SU-DHL-6 (cell line): ENCODE measurements around the gene KCNH1.

ENCODE experiments used
- H2AFZ ChIP-seq: fragments of 200-600 bp; sonication (generic); 2 replicates; pipeline ENCODE4 v1.6.1; 2014; ENCODE audit warnings: low read depth, mild to moderate bottlenecking, moderate library complexity, mixed read lengths, antibody characterized with exemption, low read length; ENCODE audit not compliant: severe bottlenecking
- H3F3A ChIP-seq: fragments of 200-600 bp; shearing (Covaris generic); 2 replicates; pipeline ENCODE4 v1.6.0; 2016; ENCODE audit warnings: antibody characterized with exemption, mild to moderate bottlenecking; ENCODE audit not compliant: insufficient read depth
- H3K27ac ChIP-seq: fragments of 200-600 bp; sonication (generic); 2 replicates; pipeline ENCODE4 v1.5.1; 2016; ENCODE audit warnings: low read depth, mild to moderate bottlenecking, low read length, moderate library complexity, mixed read lengths
- H3K27me3 ChIP-seq: fragments of 200-600 bp; sonication (generic), shearing (Covaris generic); 2 replicates; pipeline ENCODE4 v1.6.0; 2014; ENCODE audit warnings: mild to moderate bottlenecking, low read length
- H3K36me3 ChIP-seq: fragments of 200-600 bp; sonication (generic); 2 replicates; pipeline ENCODE4 v1.6.1; 2014; ENCODE audit warnings: mild to moderate bottlenecking, low read length, mixed read lengths
- H3K4me2 ChIP-seq: fragments of 300-600, 200-600 bp; shearing (Covaris generic), sonication (generic); 2 replicates; pipeline ENCODE4 v1.6.0; 2014; ENCODE audit warnings: low read length, low read depth, mild to moderate bottlenecking; ENCODE audit not compliant: poor library complexity, severe bottlenecking
- H3K4me3 ChIP-seq: fragments of 200-600 bp; sonication (generic); 2 replicates; pipeline ENCODE4 v1.5.1; 2014; ENCODE audit warnings: antibody characterized with exemption, low read length, mild to moderate bottlenecking, mixed read lengths; ENCODE audit not compliant: insufficient read depth, poor library complexity, severe bottlenecking
- H3K79me2 ChIP-seq: fragments of 200-600 bp; sonication (generic); 2 replicates; pipeline ENCODE4 v1.6.1; 2014; ENCODE audit warnings: mild to moderate bottlenecking, low read length, moderate library complexity; ENCODE audit not compliant: insufficient read depth
- H3K9ac ChIP-seq: fragments of 200-600 bp; sonication (generic); 2 replicates; pipeline ENCODE4 v1.7.0; 2014; ENCODE audit warnings: mild to moderate bottlenecking, low read length
- H3K9me2 ChIP-seq: fragments of 200-600 bp; sonication (generic); replicated peaks from 2 replicates; pipeline ENCODE4 v1.6.1; 2014; ENCODE audit warnings: low read length; ENCODE audit not compliant: insufficient read depth
- H3K9me3 ChIP-seq: fragments of 200-600 bp; sonication (generic); 2 replicates; pipeline ENCODE4 v1.6.1; 2014; ENCODE audit warnings: low read length, mixed read lengths; ENCODE audit not compliant: insufficient read depth
- H4K20me1 ChIP-seq: fragments of 200-600 bp; sonication (generic); 2 replicates; pipeline ENCODE4 v1.6.1; 2014; ENCODE audit warnings: low read depth, mild to moderate bottlenecking, antibody characterized with exemption, low read length, moderate library complexity, mixed read lengths
- EZH2phosphoT487 ChIP-seq: fragments of 200-600 bp; sonication (generic), shearing (Covaris generic); conservative IDR thresholded peaks from 2 replicates; pipeline ENCODE4 v1.6.1; 2018; ENCODE audit warnings: mild to moderate bottlenecking, antibody characterized with exemption, low read length, moderate library complexity, mixed read lengths
- TF ChIP-seq, protein P1 (sequence below): fragments of 200-600 bp; sonication (generic); IDR thresholded peaks from one replicate; pipeline ENCODE4 v1.5.1; 2017; ENCODE audit warnings: antibody characterized with exemption, mild to moderate bottlenecking, low read length, moderate library complexity; ENCODE audit not compliant: insufficient read depth, poor library complexity, severe bottlenecking

Gene KCNH1

DNA sequence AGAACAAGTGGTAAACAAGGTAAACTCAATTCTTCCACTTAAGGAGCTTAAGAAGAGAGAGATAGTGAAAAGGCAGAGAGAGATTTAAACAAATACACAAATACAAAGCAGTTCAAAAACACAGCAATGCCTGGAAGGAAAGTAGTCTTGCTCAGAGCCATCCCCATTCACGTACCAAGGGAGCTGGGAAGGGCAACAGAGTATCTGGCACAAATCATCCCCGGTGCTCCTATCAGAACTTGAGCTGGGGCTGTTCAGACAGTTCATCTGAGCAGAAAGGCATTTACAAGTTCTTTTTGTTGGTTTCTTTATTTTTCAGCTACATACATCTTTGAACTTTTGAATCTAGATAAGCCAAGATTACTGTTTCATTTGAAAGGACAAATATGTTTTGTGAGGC is 233.9 kb downstream of the KCNH1 start:
- no peaks in the 10 kb centered on the region for H3K79me2 ChIP-seq
- no peaks in the 10 kb centered on the region for H4K20me1 ChIP-seq
- H3F3A ChIP-seq = no peaks in the 10 kb centered on the region
- H3K27me3 ChIP-seq = no peaks in the 10 kb centered on the region
- H2AFZ ChIP-seq = no peak overlapping the region
- no peaks in the 10 kb centered on the region for H3K9me3 ChIP-seq
- no peaks in the 10 kb centered on the region for H3K36me3 ChIP-seq
- TF ChIP-seq, protein P1, sequence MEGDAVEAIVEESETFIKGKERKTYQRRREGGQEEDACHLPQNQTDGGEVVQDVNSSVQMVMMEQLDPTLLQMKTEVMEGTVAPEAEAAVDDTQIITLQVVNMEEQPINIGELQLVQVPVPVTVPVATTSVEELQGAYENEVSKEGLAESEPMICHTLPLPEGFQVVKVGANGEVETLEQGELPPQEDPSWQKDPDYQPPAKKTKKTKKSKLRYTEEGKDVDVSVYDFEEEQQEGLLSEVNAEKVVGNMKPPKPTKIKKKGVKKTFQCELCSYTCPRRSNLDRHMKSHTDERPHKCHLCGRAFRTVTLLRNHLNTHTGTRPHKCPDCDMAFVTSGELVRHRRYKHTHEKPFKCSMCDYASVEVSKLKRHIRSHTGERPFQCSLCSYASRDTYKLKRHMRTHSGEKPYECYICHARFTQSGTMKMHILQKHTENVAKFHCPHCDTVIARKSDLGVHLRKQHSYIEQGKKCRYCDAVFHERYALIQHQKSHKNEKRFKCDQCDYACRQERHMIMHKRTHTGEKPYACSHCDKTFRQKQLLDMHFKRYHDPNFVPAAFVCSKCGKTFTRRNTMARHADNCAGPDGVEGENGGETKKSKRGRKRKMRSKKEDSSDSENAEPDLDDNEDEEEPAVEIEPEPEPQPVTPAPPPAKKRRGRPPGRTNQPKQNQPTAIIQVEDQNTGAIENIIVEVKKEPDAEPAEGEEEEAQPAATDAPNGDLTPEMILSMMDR = no peak
- no peak for TF ChIP-seq EZH2phosphoT487
- H3K27ac ChIP-seq = no peak overlapping the region
- H3K9ac ChIP-seq = no peak overlapping the region
- no peak overlapping the region for H3K4me3 ChIP-seq
- H3K4me2 ChIP-seq = no peak overlapping the region
- H3K9me2 ChIP-seq = no peaks in the 10 kb centered on the region

DNA sequence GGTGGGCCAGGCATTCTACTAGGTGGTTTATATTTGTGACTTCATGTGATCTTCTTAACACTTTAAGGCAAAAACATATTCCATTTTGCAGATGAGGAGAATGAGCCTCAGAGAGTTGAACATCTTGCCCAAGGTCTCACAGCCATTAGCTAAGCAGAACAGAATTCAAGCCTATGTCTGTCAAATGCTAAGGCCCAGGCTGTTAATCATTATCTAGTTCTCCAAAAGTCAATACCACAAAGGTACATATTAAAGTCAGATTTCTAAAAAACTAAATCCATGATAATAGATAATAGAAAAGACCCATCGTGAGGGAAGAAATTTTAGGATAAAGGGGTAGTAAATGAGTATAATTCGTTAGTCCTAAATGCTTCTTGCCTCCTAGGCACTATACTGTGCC is 234.3 kb downstream of the KCNH1 start:
- H3K4me3 ChIP-seq = no peak overlapping the region
- H3F3A ChIP-seq = no peaks in the 10 kb centered on the region
- no peak overlapping the region for H3K9ac ChIP-seq
- H3K27ac ChIP-seq = no peak overlapping the region
- no peak for TF ChIP-seq EZH2phosphoT487
- H3K79me2 ChIP-seq = no peaks in the 10 kb centered on the region
- H3K9me3 ChIP-seq = no peaks in the 10 kb centered on the region
- no peaks in the 10 kb centered on the region for H3K27me3 ChIP-seq
- H3K36me3 ChIP-seq = no peaks in the 10 kb centered on the region
- H3K9me2 ChIP-seq = no peaks in the 10 kb centered on the region
- H4K20me1 ChIP-seq = no peaks in the 10 kb centered on the region
- H3K4me2 ChIP-seq = no peak overlapping the region
- H2AFZ ChIP-seq = no peak overlapping the region

DNA sequence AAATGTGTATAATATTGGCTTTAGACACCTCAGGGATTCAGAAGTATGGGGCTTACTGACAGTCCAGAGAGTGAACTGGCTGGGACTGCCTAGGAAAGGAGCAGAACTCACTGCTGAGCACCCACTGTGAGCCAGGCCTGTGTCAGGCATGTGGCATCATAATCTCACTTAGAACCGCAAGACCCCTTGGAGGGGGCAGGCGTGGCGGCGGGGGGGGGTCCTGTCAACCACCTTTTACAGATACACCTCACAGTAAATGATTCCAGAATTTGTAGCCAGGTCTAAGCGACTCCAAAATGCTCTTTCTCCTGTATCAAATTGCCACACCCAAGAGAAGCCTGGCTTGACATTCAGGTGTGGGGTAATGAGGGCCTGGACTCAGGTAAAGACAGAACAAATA is 235.5 kb downstream of the KCNH1 start:
- Histone ChIP-seq H3K27ac (no peak overlapping the region), H3K27me3 (no peaks in the 10 kb centered on the region), H3K79me2 (no peaks in the 10 kb centered on the region), H3K9me2 (no peaks in the 10 kb centered on the region), H3K36me3 (no peaks in the 10 kb centered on the region), H2AFZ (no peak overlapping the region), H3F3A (no peaks in the 10 kb centered on the region), H4K20me1 (no peaks in the 10 kb centered on the region), H3K4me2 (no peak overlapping the region), H3K9ac (no peak overlapping the region), H3K4me3 (no peak overlapping the region), H3K9me3 (no peaks in the 10 kb centered on the region)
- TF ChIP-seq, protein P1 = no peak
- TF ChIP-seq EZH2phosphoT487 = no peak

DNA sequence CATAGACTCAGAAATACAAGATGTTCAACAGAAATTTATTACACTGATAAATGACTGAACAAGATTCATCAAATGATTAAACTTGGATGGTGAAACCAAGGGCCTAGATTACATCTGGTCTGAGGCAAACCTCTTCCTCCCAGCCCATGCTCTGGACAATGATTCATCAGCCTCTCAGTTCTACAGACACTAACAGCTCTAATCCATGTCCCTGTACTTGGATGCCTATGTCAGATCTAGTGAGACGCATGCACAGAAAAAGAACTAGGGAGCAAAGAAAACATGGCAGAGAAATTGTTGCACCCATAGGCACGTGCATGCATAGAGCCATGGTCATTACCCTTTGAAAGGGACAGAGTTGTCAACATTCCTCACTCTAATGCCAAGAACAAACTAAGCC is 250.1 kb downstream of the KCNH1 start:
- H3K4me2 ChIP-seq = no peak overlapping the region
- no peaks in the 10 kb centered on the region for H3K9me2 ChIP-seq
- H3K27me3 ChIP-seq = no peaks in the 10 kb centered on the region
- H3K4me3 ChIP-seq = no peak overlapping the region
- H2AFZ ChIP-seq = no peak overlapping the region
- no peaks in the 10 kb centered on the region for H3K36me3 ChIP-seq
- no peaks in the 10 kb centered on the region for H3K79me2 ChIP-seq
- H4K20me1 ChIP-seq = no peaks in the 10 kb centered on the region
- no peak overlapping the region for H3K9ac ChIP-seq
- TF ChIP-seq, protein P1 = no peak
- TF ChIP-seq EZH2phosphoT487 = no peak
- no peaks in the 10 kb centered on the region for H3K9me3 ChIP-seq
- H3F3A ChIP-seq = no peaks in the 10 kb centered on the region
- no peak overlapping the region for H3K27ac ChIP-seq
